ENCODE results near the gene PIK3AP1.

Gene PIK3AP1

GRCh38 chr10:96596422-96597407, 123.6 kb downstream of the PIK3AP1 start:
- DNase-seq (ENCODE audit: low read depth in 1 of 2, low spot score in 1 of 2), result peak; percentile 69 to 94
- in situ Hi-C loops (cut with HindIII; ENCODE audit: low pct_unique_long_range_greater_than_20kb, low sequenced_read_pairs), result no loop called here
- peak; percentile 71 for TF ChIP-seq JUND (IDR thresholded peaks at IDR 0.05; ENCODE audit: low read depth)

GRCh38 chr10:96595741-96596140, 124.6 kb downstream of the PIK3AP1 start:
- in situ Hi-C loops (cut with HindIII; ENCODE audit: low pct_unique_long_range_greater_than_20kb, low sequenced_read_pairs), result no loop called here
- no peak for DNase-seq (ENCODE audit: low read depth in 1 of 2, low spot score in 1 of 2)
- no peak for TF ChIP-seq JUND (IDR thresholded peaks at IDR 0.05; ENCODE audit: low read depth)

- in situ Hi-C loops (cut with HindIII; ENCODE audit: low pct_unique_long_range_greater_than_20kb, low sequenced_read_pairs), result no loop called here
- no peak for TF ChIP-seq JUND (IDR thresholded peaks at IDR 0.05; ENCODE audit: low read depth)
- no peak for DNase-seq (ENCODE audit: low read depth in 1 of 2, low spot score in 1 of 2)
Measured at GRCh38 chr10:96591946-96592345, 128.4 kb downstream of the PIK3AP1 start.

GRCh38 chr10:96588616-96589419, 131.5 kb downstream of the PIK3AP1 start:
- no peak for TF ChIP-seq JUND (IDR thresholded peaks at IDR 0.05; ENCODE audit: low read depth)
- in situ Hi-C loops (cut with HindIII; ENCODE audit: low pct_unique_long_range_greater_than_20kb, low sequenced_read_pairs), result no loop called here
- DNase-seq (ENCODE audit: low read depth in 1 of 2, low spot score in 1 of 2), result no peak

- in situ Hi-C loops (cut with HindIII; ENCODE audit: low pct_unique_long_range_greater_than_20kb, low sequenced_read_pairs), result no loop called here
- no peak for TF ChIP-seq JUND (IDR thresholded peaks at IDR 0.05; ENCODE audit: low read depth)
- DNase-seq (ENCODE audit: low read depth in 1 of 2, low spot score in 1 of 2), result no peak
Measured at GRCh38 chr10:96588060-96588554, 132.2 kb downstream of the PIK3AP1 start.

- DNase-seq (ENCODE audit: low read depth in 1 of 2, low spot score in 1 of 2), result no peak
- TF ChIP-seq JUND (IDR thresholded peaks at IDR 0.05; ENCODE audit: low read depth), result no peak
- in situ Hi-C loops (cut with HindIII; ENCODE audit: low pct_unique_long_range_greater_than_20kb, low sequenced_read_pairs), result no loop called here
Measured at GRCh38 chr10:96587264-96588059, 132.9 kb downstream of the PIK3AP1 start.

GRCh38 chr10:96586419-96587263, 133.7 kb downstream of the PIK3AP1 start, which contains the start of gene TM9SF3:
Gene TM9SF3, minus strand, starts transcription at chr10:96587012. Its CDS starts 177 bp downstream, at chr10:96586835.
- TF ChIP-seq JUND (IDR thresholded peaks at IDR 0.05; ENCODE audit: low read depth), result no peak
- DNase-seq (ENCODE audit: low read depth in 1 of 2, low spot score in 1 of 2), result peak; percentile 92 to 94
- in situ Hi-C loops (cut with HindIII; ENCODE audit: low pct_unique_long_range_greater_than_20kb, low sequenced_read_pairs), result no loop called here

- in situ Hi-C loops (cut with HindIII; ENCODE audit: low pct_unique_long_range_greater_than_20kb, low sequenced_read_pairs), result no loop called here
- peak in 1 of 2 experiments; percentile 18 for DNase-seq (ENCODE audit: low read depth in 1 of 2, low spot score in 1 of 2)
- TF ChIP-seq JUND (IDR thresholded peaks at IDR 0.05; ENCODE audit: low read depth), result no peak
Measured at GRCh38 chr10:96585736-96586418, 134.4 kb downstream of the PIK3AP1 start.

- no peak for TF ChIP-seq JUND (IDR thresholded peaks at IDR 0.05; ENCODE audit: low read depth)
- in situ Hi-C loops (cut with HindIII; ENCODE audit: low pct_unique_long_range_greater_than_20kb, low sequenced_read_pairs), result no loop called here
- no peak for DNase-seq (ENCODE audit: low read depth in 1 of 2, low spot score in 1 of 2)
Measured at GRCh38 chr10:96584474-96584873, 135.8 kb downstream of the PIK3AP1 start.

- TF ChIP-seq JUND (IDR thresholded peaks at IDR 0.05; ENCODE audit: low read depth), result no peak
- in situ Hi-C loops (cut with HindIII; ENCODE audit: low pct_unique_long_range_greater_than_20kb, low sequenced_read_pairs), result no loop called here
- no peak for DNase-seq (ENCODE audit: low read depth in 1 of 2, low spot score in 1 of 2)
Measured at GRCh38 chr10:96584035-96584434, 136.3 kb downstream of the PIK3AP1 start.

GRCh38 chr10:96579133-96579532, 141.2 kb downstream of the PIK3AP1 start:
- in situ Hi-C loops (cut with HindIII; ENCODE audit: low pct_unique_long_range_greater_than_20kb, low sequenced_read_pairs), result no loop called here
- TF ChIP-seq JUND (IDR thresholded peaks at IDR 0.05; ENCODE audit: low read depth), result no peak
- no peak for DNase-seq (ENCODE audit: low read depth in 1 of 2, low spot score in 1 of 2)
